Measurements from ENCODE around the gene ADAP1.

ADAP1 gene

GRCh38 chr7:913736-914520 lies 40.6 kb downstream of the ADAP1 start:
- no peaks in the 10 kb centered on the region for H4K20me1 ChIP-seq (ENCODE audit: insufficient read depth, low read length, poor library complexity, severe bottlenecking)
- no peaks in the 10 kb centered on the region for H3F3A ChIP-seq (ENCODE audit: low read depth)
- TF ChIP-seq CTCF (conservative IDR thresholded peaks at IDR 0.05; ENCODE audit: low read length), result no peak
- TF ChIP-seq EZH2phosphoT487 (IDR thresholded peaks at IDR 0.05; ENCODE audit: borderline replicate concordance), result no peak
- H3K4me1 ChIP-seq (ENCODE audit: insufficient read depth, low read length, poor library complexity, severe bottlenecking), result no peaks in the 10 kb centered on the region
- H3K4me2 ChIP-seq (ENCODE audit: low read depth, low read length, poor library complexity, severe bottlenecking), result no peak overlapping the region
- no peak overlapping the region for H3K9ac ChIP-seq (ENCODE audit: low read depth, low read length, poor library complexity, severe bottlenecking)
- no peaks in the 10 kb centered on the region for H3K36me3 ChIP-seq (ENCODE audit: insufficient read depth, low read length)
- H3K4me3 ChIP-seq (ENCODE audit: low read length, poor library complexity, severe bottlenecking), result no peak overlapping the region
- H3K27me3 ChIP-seq (ENCODE audit: insufficient read depth, low read length, poor library complexity, severe bottlenecking), result no peaks in the 10 kb centered on the region
- H3K9me3 ChIP-seq (ENCODE audit: insufficient read depth, low read depth, low read length), result no peaks in the 10 kb centered on the region
- H3K79me2 ChIP-seq (ENCODE audit: insufficient read depth, low read length), result no peaks in the 10 kb centered on the region
- H2AFZ ChIP-seq (ENCODE audit: low read length), result no peak overlapping the region
- no peaks in the 10 kb centered on the region for H3K9me2 ChIP-seq (replicated peaks; ENCODE audit: low read depth, low read length)

GRCh38 chr7:911791-912480 lies 42.5 kb downstream of the ADAP1 start:
- H4K20me1 ChIP-seq (ENCODE audit: insufficient read depth, low read length, poor library complexity, severe bottlenecking), result no peaks in the 10 kb centered on the region
- H3F3A ChIP-seq (ENCODE audit: low read depth), result no peaks in the 10 kb centered on the region
- no peak overlapping the region for H2AFZ ChIP-seq (ENCODE audit: low read length)
- H3K9me2 ChIP-seq (replicated peaks; ENCODE audit: low read depth, low read length), result no peaks in the 10 kb centered on the region
- TF ChIP-seq CTCF (conservative IDR thresholded peaks at IDR 0.05; ENCODE audit: low read length) (no peak), EZH2phosphoT487 (IDR thresholded peaks at IDR 0.05; ENCODE audit: borderline replicate concordance) (no peak)
- H3K9me3 ChIP-seq (ENCODE audit: insufficient read depth, low read depth, low read length), result no peaks in the 10 kb centered on the region
- no peak overlapping the region for H3K4me3 ChIP-seq (ENCODE audit: low read length, poor library complexity, severe bottlenecking)
- no peaks in the 10 kb centered on the region for H3K4me1 ChIP-seq (ENCODE audit: insufficient read depth, low read length, poor library complexity, severe bottlenecking)
- no peak overlapping the region for H3K9ac ChIP-seq (ENCODE audit: low read depth, low read length, poor library complexity, severe bottlenecking)
- no peaks in the 10 kb centered on the region for H3K36me3 ChIP-seq (ENCODE audit: insufficient read depth, low read length)
- no peaks in the 10 kb centered on the region for H3K27me3 ChIP-seq (ENCODE audit: insufficient read depth, low read length, poor library complexity, severe bottlenecking)
- H3K79me2 ChIP-seq (ENCODE audit: insufficient read depth, low read length), result no peaks in the 10 kb centered on the region
- H3K4me2 ChIP-seq (ENCODE audit: low read depth, low read length, poor library complexity, severe bottlenecking), result no peak overlapping the region

- no peaks in the 10 kb centered on the region for H3F3A ChIP-seq (ENCODE audit: low read depth)
- H3K36me3 ChIP-seq (ENCODE audit: insufficient read depth, low read length), result no peaks in the 10 kb centered on the region
- H4K20me1 ChIP-seq (ENCODE audit: insufficient read depth, low read length, poor library complexity, severe bottlenecking), result no peaks in the 10 kb centered on the region
- H3K4me1 ChIP-seq (ENCODE audit: insufficient read depth, low read length, poor library complexity, severe bottlenecking), result no peaks in the 10 kb centered on the region
- no peak overlapping the region for H3K9ac ChIP-seq (ENCODE audit: low read depth, low read length, poor library complexity, severe bottlenecking)
- no peak for TF ChIP-seq CTCF (conservative IDR thresholded peaks at IDR 0.05; ENCODE audit: low read length)
- TF ChIP-seq EZH2phosphoT487 (IDR thresholded peaks at IDR 0.05; ENCODE audit: borderline replicate concordance), result no peak
- H3K9me2 ChIP-seq (replicated peaks; ENCODE audit: low read depth, low read length), result no peaks in the 10 kb centered on the region
- H3K9me3 ChIP-seq (ENCODE audit: insufficient read depth, low read depth, low read length), result no peaks in the 10 kb centered on the region
- H2AFZ ChIP-seq (ENCODE audit: low read length), result no peak overlapping the region
- H3K27me3 ChIP-seq (ENCODE audit: insufficient read depth, low read length, poor library complexity, severe bottlenecking), result no peaks in the 10 kb centered on the region
- no peak overlapping the region for H3K4me3 ChIP-seq (ENCODE audit: low read length, poor library complexity, severe bottlenecking)
- no peak overlapping the region for H3K4me2 ChIP-seq (ENCODE audit: low read depth, low read length, poor library complexity, severe bottlenecking)
- H3K79me2 ChIP-seq (ENCODE audit: insufficient read depth, low read length), result no peaks in the 10 kb centered on the region
These were observed 43.5 kb downstream of the ADAP1 start for GRCh38 chr7:910931-911431.

Data from Loucy (cell line).